NB4 (cell line): Measurements from ENCODE around the gene KIAA1217.
"Not testable (repeated sequence)": the region's sequence is repeated elsewhere in the genome, so short reads cannot be mapped to it uniquely, and the experiment has no call there.

ENCODE experiments used
- DNase-seq: peaks from one replicate; pipeline ENCODE4 v3.0.0; 2010; ENCODE audit warnings: low read depth
- H3K4me3 ChIP-seq: one replicate; pipeline ENCODE4 v1.5.1; 2011; ENCODE audit warnings: mild to moderate bottlenecking, low read depth, low read length, moderate library complexity
- MYC ChIP-seq: IDR thresholded peaks from 2 replicates; pipeline ENCODE4 v1.6.1; 2011; ENCODE audit warnings: low read depth, low read length
- POLR2A ChIP-seq: IDR thresholded peaks from 2 replicates; pipeline ENCODE4 v1.6.1; 2011; ENCODE audit warnings: mild to moderate bottlenecking; ENCODE audit not compliant: insufficient read length; ENCODE audit errors: extremely low read depth
- TF ChIP-seq, protein P1 (sequence below): IDR thresholded peaks from 2 replicates; pipeline ENCODE4 v1.6.1; 2011; ENCODE audit warnings: low read depth, low read length
- TF ChIP-seq, protein P2 (sequence below): IDR thresholded peaks from one replicate; pipeline ENCODE4 v1.5.1; 2012; ENCODE audit warnings: low read depth, low read length

KIAA1217 gene

DNA sequence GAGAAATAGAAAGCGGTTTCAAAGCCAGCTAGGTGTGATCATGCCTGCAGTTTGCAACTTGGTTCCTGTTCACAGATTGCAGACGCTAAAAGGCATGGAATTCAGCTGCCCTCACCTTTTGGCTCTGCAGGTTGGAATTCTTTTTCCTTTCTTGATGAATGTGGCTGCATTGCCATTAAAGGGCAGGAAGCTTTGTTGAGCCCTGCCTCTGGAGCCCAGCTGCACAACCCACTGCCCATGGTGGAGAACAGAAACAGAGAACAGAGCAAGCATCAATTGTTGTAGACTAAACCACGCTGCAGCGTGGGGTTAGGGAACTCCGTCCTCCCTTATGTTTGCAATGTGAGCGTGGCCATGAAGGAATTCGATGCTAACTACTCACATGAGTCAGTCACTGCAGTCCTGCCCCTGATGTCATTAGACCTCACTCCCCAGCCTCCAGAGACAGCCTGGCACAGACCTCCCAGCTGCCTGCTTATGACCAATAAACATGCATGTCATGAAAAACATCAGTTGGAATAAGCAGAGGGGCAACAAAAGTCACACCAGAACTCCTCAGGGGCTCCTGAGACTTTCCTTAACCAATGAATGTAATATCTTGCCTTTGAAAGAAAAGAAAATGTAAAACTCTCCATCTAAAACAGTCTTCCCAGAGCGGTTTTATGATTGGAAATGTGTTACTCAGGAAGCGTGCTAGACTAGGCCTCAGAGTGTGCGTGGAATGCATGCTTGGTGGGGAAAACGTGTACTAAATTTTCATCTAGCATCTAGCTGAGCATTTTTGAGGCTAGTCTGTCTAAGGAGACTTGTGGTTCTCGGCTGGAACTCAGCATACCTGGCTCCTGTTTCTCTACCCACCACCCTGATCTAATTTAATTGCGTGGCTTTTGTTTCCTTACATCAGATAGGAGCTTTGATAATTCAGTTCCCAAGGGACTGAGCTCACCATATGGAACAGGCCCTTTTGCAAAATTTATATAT lies 232.2 kb downstream of the KIAA1217 start:
- DNase-seq = no peak
- no peak for TF ChIP-seq POLR2A
- TF ChIP-seq MYC = no peak
- TF ChIP-seq, protein P1, sequence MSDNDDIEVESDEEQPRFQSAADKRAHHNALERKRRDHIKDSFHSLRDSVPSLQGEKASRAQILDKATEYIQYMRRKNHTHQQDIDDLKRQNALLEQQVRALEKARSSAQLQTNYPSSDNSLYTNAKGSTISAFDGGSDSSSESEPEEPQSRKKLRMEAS = no peak
- TF ChIP-seq, protein P2, sequence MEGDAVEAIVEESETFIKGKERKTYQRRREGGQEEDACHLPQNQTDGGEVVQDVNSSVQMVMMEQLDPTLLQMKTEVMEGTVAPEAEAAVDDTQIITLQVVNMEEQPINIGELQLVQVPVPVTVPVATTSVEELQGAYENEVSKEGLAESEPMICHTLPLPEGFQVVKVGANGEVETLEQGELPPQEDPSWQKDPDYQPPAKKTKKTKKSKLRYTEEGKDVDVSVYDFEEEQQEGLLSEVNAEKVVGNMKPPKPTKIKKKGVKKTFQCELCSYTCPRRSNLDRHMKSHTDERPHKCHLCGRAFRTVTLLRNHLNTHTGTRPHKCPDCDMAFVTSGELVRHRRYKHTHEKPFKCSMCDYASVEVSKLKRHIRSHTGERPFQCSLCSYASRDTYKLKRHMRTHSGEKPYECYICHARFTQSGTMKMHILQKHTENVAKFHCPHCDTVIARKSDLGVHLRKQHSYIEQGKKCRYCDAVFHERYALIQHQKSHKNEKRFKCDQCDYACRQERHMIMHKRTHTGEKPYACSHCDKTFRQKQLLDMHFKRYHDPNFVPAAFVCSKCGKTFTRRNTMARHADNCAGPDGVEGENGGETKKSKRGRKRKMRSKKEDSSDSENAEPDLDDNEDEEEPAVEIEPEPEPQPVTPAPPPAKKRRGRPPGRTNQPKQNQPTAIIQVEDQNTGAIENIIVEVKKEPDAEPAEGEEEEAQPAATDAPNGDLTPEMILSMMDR = no peak
- H3K4me3 ChIP-seq = no peak overlapping the region

DNA sequence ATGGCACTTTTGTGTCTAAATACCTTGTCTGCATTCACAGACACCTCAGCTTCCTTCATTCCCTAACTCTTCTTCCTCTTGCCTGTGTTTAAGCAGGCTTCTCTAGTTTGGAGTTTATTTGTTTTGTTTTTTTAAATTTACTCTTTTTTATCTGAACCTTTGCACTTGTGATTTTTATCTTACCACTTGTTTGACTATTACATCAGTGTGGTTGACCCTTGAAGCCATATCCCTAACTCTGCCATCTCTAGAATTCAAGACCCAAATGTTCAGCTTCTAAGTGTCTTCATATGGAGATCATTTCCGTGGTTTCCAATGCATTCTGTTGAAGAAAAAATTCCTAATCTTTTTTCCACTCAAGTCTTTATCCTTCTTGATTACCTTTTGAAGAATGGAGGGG lies 233.3 kb downstream of the KIAA1217 start:
- DNase-seq = no peak
- no peak overlapping the region for H3K4me3 ChIP-seq
- TF ChIP-seq, protein P1 = no peak
- no peak for TF ChIP-seq MYC
- no peak for TF ChIP-seq POLR2A
- TF ChIP-seq, protein P2 = no peak

DNA sequence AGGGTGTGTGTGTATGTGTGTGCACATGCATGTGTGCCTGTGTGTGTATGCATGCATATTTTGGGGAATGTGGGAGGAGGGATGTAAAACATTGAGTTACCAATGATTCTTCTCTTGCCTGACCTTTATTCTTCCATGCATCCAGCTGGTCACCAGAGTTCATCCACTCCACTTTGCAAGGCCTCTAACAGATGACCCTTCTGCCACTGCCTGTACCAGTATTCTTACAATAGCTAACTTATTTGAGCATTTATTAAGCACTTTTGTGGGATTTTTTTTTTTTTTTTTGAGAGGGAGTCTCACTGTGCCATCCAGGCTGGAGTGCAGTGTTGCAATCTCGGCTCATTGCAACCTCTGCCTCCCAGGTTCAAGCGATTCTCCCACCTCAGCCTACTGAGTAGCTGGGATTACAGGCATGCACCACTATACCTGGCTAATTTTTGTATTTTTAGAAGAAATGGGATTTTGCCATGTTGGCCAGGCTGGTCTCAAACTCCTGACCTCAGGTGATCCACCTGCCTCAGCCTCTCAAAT lies 233.8 kb downstream of the KIAA1217 start:
- DNase-seq, H3K4me3 ChIP-seq: not testable (repeated sequence)

DNA sequence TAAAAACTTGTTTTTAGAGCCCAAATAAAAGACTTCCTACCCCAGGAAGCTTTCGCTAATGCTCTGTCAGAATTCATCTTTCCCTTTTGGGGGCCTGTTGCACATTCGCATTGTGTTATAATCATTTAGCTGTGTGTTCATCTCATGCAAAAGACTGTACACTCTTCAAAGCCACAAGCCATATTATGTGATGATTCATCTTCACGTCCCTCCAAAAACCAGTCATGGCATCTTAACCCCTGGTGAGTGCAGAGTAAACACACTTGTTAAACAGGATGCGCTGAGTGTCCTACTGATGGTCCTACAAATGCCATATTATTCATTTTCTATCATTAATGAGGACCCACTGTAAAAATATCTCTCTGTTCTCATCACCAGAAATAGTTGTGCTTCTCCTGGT lies 235.4 kb downstream of the KIAA1217 start:
- peak; percentile 62 for DNase-seq

DNA sequence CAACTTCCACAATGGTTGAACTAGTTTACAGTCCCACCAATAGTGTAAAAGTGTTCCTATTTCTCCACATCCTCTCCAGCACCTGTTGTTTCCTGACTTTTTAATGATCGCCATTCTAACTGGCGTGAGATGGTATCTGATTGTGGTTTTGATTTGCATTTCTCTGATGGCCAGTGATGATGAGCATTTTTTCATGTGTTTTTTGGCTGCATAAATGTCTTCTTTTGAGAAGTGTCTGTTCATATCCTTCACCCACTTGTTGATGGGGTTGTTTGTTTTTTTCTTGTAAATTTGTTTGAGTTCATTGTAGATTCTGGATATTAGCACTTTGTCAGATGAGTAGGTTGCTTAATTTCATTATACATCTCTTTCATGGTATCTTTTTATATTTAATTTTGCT lies 237.0 kb downstream of the KIAA1217 start:
- not testable (repeated sequence) for H3K4me3 ChIP-seq, DNase-seq

More for the DNA sequence above, 235.4 kb downstream of the KIAA1217 start:
- no peak overlapping the region for H3K4me3 ChIP-seq
- no peak for TF ChIP-seq MYC
- TF ChIP-seq, protein P1 = no peak
- TF ChIP-seq, protein P2 = no peak
- TF ChIP-seq POLR2A = no peak

DNA sequence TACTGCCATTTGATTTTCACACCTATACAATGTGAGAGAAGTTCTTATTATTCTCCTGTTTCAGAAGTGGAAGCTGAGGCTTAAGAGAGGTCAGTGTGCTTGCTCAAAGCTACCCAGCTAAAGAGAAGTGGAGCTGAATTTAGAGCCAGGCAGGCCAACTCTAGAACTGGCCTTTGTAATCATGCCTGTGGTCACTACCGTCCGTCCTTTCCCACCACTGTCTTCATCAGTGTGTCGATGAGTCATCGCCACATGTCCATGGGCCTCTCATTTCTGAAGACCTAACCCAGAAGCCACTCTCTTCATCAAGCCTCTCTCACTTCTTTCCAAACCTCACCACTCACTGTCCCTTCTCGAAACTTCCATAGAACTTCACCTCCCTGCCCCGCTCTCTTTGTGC lies 237.8 kb downstream of the KIAA1217 start:
- H3K4me3 ChIP-seq = no peak overlapping the region
- peak; percentile 47 for DNase-seq
- TF ChIP-seq, protein P2 = no peak
- TF ChIP-seq, protein P1 = no peak
- no peak for TF ChIP-seq MYC
- TF ChIP-seq POLR2A = no peak
